Mesendoderm (in vitro differentiated cells): Measurements from ENCODE around the gene LAX1.

ENCODE experiments used
- DNase-seq: peaks from one replicate; pipeline ENCODE4 v3.0.0; 2013
- H2AK5ac ChIP-seq: 2 replicates; pipeline ENCODE4 v1.6.1; 2013; ENCODE audit warnings: low read length, inconsistent platforms
- H2BK120ac ChIP-seq: 2 replicates; pipeline ENCODE4 v1.6.1; 2013; ENCODE audit warnings: low read depth, mild to moderate bottlenecking, low read length, moderate library complexity, mixed read lengths
- H2BK15ac ChIP-seq: replicated peaks from 2 replicates; pipeline ENCODE4 v1.6.1; 2013; ENCODE audit warnings: low read depth, mild to moderate bottlenecking, moderate library complexity
- H2BK5ac ChIP-seq: 2 replicates; pipeline ENCODE4 v1.6.1; 2013; ENCODE audit warnings: low read length, inconsistent platforms
- H3K18ac ChIP-seq: 2 replicates; pipeline ENCODE4 v1.6.1; 2013; ENCODE audit warnings: mild to moderate bottlenecking, low read length, mixed read lengths
- H3K23ac ChIP-seq: one replicate; pipeline ENCODE4 v1.6.1; 2013; ENCODE audit warnings: low read length
- H3K27ac ChIP-seq: 2 replicates; pipeline ENCODE4 v1.5.1; 2013; ENCODE audit warnings: low read depth, mild to moderate bottlenecking, inconsistent platforms, low read length, moderate library complexity
- H3K27me3 ChIP-seq: 2 replicates; pipeline ENCODE4 v1.6.1; 2013; ENCODE audit warnings: low read length, control low read depth, mild to moderate bottlenecking, inconsistent platforms; ENCODE audit not compliant: insufficient read depth, poor library complexity
- H3K36me3 ChIP-seq: 2 replicates; pipeline ENCODE4 v1.6.1; 2013; ENCODE audit warnings: low read length, inconsistent platforms; ENCODE audit not compliant: control insufficient read depth, insufficient read depth
- H3K4ac ChIP-seq: one replicate; pipeline ENCODE4 v1.6.1; 2013; ENCODE audit warnings: low read depth, mild to moderate bottlenecking, low read length, moderate library complexity
- H3K4me1 ChIP-seq: 2 replicates; pipeline ENCODE4 v1.6.1; 2013; ENCODE audit warnings: low read depth, low read length, inconsistent platforms; ENCODE audit not compliant: control insufficient read depth
- H3K4me2 ChIP-seq: 2 replicates; pipeline ENCODE4 v1.6.1; 2013; ENCODE audit warnings: low read length
- H3K4me3 ChIP-seq: 2 replicates; pipeline ENCODE4 v1.5.1; 2013; ENCODE audit warnings: mild to moderate bottlenecking, low read length
- H3K56ac ChIP-seq: one replicate; pipeline ENCODE4 v1.6.1; 2013; ENCODE audit warnings: low read length
- H3K79me1 ChIP-seq: 2 replicates; pipeline ENCODE4 v1.6.1; 2013; ENCODE audit warnings: low read length, inconsistent platforms
- H3K79me2 ChIP-seq: 2 replicates; pipeline ENCODE4 v1.6.1; 2013; ENCODE audit warnings: mild to moderate bottlenecking, low read length; ENCODE audit not compliant: control insufficient read depth, insufficient read depth
- H3K9ac ChIP-seq: 2 replicates; pipeline ENCODE4 v1.6.1; 2013; ENCODE audit warnings: low read length, inconsistent platforms
- H4K5ac ChIP-seq: one replicate; pipeline ENCODE4 v1.6.1; 2013; ENCODE audit warnings: low read length
- H4K8ac ChIP-seq: one replicate; pipeline ENCODE4 v1.6.1; 2013; ENCODE audit warnings: low read depth, mild to moderate bottlenecking, control low read depth, low read length, moderate library complexity
- WGBS: extraction: QIAGEN DNeasy Blood & Tissue Kit; methylation state at CpG from one replicate; pipeline ENCODE4 v1.1.7; 2013; ENCODE audit warnings: low lambda C conversion rate, missing lambda C conversion rate; ENCODE audit not compliant: insufficient coverage; ENCODE audit errors: extremely low coverage; 5-methylcytosine and 5-hydroxymethylcytosine counted together

LAX1 gene

DNA sequence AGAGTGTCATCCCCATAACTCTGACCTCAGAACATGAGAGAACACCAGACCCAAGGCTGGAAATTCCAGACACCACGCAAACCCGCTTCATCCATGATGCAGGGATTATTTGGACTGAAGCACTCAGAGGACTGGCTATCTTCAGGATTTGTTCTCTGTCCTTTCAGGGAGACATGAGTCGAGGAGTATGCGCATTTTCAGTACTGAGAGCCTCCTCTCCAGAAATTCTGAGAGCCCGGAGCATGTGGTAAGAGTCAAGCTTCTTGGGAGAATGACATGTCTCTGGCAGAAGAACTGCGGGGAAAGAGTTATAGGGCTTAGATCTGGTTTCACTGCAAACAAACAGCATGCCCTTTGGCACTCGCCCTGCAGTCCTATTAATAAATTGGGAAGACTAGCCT, 6.9 kb downstream of the LAX1 start:
- Histone ChIP-seq H3K4me2 (no peak overlapping the region), H3K23ac (no peak overlapping the region), H3K18ac (no peak overlapping the region), H3K27ac (no peak overlapping the region), H3K56ac (no peak overlapping the region), H2AK5ac (no peak overlapping the region), H3K27me3 (no peaks in the 10 kb centered on the region), H3K36me3 (no peaks in the 10 kb centered on the region), H3K79me2 (no peaks in the 10 kb centered on the region), H2BK120ac (no peak overlapping the region), H4K5ac (no peak overlapping the region), H2BK5ac (no peak overlapping the region), H2BK15ac (no peak overlapping the region), H4K8ac (no peak overlapping the region), H3K4me1 (no peaks in the 10 kb centered on the region), H3K4ac (no peak overlapping the region), H3K4me3 (no peak overlapping the region), H3K9ac (no peak overlapping the region), H3K79me1 (no peaks in the 10 kb centered on the region)
- WGBS, result no CpG with 5 or more reads among the region's 7 CpGs
- DNase-seq, result peak; percentile 40

DNA sequence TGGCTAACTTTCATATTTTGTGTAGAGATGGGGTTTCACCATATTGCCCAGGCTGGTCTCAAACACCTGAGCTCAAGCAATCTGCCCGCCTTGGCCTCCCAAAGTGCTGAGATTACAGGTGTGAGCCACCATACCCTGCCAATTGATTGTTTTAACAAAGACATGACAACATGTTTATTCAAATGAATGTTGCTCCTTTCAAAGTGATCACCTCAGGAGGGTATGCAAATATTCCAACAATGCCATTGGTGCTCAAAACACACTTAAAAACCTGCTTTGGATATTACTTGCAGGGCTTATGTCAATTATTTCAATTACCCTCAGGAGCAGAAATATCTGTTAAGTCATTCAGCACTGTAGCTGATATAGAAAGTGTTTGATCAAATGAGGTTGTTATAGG, 7.9 kb downstream of the LAX1 start:
- H4K8ac ChIP-seq, result no peak overlapping the region
- H3K27me3 ChIP-seq, result no peaks in the 10 kb centered on the region
- no peaks in the 10 kb centered on the region for H3K4me1 ChIP-seq
- H3K18ac ChIP-seq, result no peak overlapping the region
- H3K79me1 ChIP-seq, result no peaks in the 10 kb centered on the region
- no peaks in the 10 kb centered on the region for H3K36me3 ChIP-seq
- H3K79me2 ChIP-seq, result no peaks in the 10 kb centered on the region
- H4K5ac ChIP-seq, result no peak overlapping the region
- H2BK120ac ChIP-seq, result no peak overlapping the region
- H3K4me2 ChIP-seq, result no peak overlapping the region
- H3K23ac ChIP-seq, result no peak overlapping the region
- no CpG with 5 or more reads among the region's 1 CpG for WGBS
- H3K56ac ChIP-seq, result no peak overlapping the region
- H3K4me3 ChIP-seq, result no peak overlapping the region
- H2BK5ac ChIP-seq, result no peak overlapping the region
- H2BK15ac ChIP-seq, result no peak overlapping the region
- H3K9ac ChIP-seq, result no peak overlapping the region
- H2AK5ac ChIP-seq, result no peak overlapping the region
- no peak overlapping the region for H3K27ac ChIP-seq
- no peak overlapping the region for H3K4ac ChIP-seq
- peak; percentile 57 for DNase-seq

DNA sequence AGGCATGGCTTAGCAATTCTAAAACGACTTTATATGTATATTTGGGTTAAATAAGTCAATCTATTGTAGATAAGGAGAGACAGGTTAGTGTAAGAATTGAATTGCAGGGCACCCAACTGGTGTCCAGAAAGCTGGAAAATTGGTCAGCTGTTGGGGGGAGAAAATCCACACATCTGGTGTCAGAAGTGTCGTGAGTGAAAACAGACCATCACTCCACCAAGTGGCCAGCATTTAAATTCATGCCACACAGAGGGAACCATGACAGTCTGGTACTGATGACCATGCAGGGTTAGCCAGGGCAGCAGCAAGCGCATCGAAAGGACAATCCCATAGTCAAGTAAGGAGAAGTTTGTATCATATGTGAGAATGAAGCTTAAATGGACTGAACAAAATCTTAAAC, 11.7 kb downstream of the LAX1 start:
- no CpG with 5 or more reads among the region's 4 CpGs for WGBS
- H3K27me3 ChIP-seq, result no peaks in the 10 kb centered on the region
- H3K23ac ChIP-seq, result no peak overlapping the region
- H4K8ac ChIP-seq, result no peak overlapping the region
- no peak overlapping the region for H3K56ac ChIP-seq
- H3K79me2 ChIP-seq, result no peaks in the 10 kb centered on the region
- no peak overlapping the region for H2BK120ac ChIP-seq
- DNase-seq, result no peak
- H3K27ac ChIP-seq, result no peak overlapping the region
- no peak overlapping the region for H2BK15ac ChIP-seq
- no peaks in the 10 kb centered on the region for H3K79me1 ChIP-seq
- no peaks in the 10 kb centered on the region for H3K36me3 ChIP-seq
- no peak overlapping the region for H4K5ac ChIP-seq
- H3K4ac ChIP-seq, result no peak overlapping the region
- no peak overlapping the region for H3K4me2 ChIP-seq
- no peaks in the 10 kb centered on the region for H3K4me1 ChIP-seq
- H2AK5ac ChIP-seq, result no peak overlapping the region
- H3K4me3 ChIP-seq, result no peak overlapping the region
- no peak overlapping the region for H3K9ac ChIP-seq
- H2BK5ac ChIP-seq, result no peak overlapping the region
- no peak overlapping the region for H3K18ac ChIP-seq

DNA sequence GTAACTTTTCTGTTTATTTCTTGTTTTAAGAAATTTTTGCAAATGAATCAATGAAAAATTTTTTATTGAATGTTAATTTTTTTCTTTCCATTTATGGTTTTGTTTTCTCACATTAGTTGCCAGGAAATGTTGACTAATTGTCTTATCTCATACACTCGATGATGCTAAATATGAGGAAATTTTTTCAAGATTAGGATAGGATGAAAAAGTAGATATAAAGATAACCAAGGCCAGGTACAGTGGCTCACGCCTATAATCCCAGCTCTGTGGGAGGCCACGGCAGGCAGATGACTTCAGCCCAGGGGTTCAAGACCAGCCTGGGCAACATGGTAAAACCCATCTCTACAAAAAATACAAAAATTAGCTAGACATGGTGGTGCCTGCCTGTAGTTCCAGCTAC, 12.6 kb downstream of the LAX1 start:
- H3K18ac ChIP-seq, result no peak overlapping the region
- no peak overlapping the region for H2BK5ac ChIP-seq
- H2BK120ac ChIP-seq, result no peak overlapping the region
- H3K27ac ChIP-seq, result no peak overlapping the region
- no peaks in the 10 kb centered on the region for H3K36me3 ChIP-seq
- no peak overlapping the region for H3K4ac ChIP-seq
- no peaks in the 10 kb centered on the region for H3K79me2 ChIP-seq
- WGBS, result no CpG with 5 or more reads among the region's 3 CpGs
- no peaks in the 10 kb centered on the region for H3K4me1 ChIP-seq
- no peak overlapping the region for H3K56ac ChIP-seq
- no peak overlapping the region for H3K9ac ChIP-seq
- H4K8ac ChIP-seq, result no peak overlapping the region
- no peak overlapping the region for H3K23ac ChIP-seq
- no peak overlapping the region for H3K4me3 ChIP-seq
- H3K27me3 ChIP-seq, result no peaks in the 10 kb centered on the region
- DNase-seq, result no peak
- H4K5ac ChIP-seq, result no peak overlapping the region
- no peak overlapping the region for H2BK15ac ChIP-seq
- H2AK5ac ChIP-seq, result no peak overlapping the region
- no peaks in the 10 kb centered on the region for H3K79me1 ChIP-seq
- no peak overlapping the region for H3K4me2 ChIP-seq

DNA sequence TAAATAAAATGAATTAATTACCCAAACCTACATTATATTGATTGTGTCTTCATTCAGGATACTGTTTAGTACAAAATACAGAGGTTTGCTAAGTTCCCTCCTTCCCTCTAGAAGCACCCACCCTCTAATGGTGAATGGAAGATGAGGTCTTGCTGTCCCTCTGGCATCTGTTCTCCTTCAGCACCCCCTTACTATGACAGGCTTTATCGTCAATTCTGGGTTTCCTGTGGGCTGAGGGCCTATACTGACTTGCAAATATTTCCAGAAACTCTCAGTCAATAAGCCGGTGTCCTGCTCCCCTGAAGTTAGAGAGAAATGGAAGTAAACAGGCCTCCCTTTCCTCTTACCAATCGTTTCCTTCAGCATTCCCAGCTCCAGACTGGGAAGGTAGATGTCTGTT, 13.2 kb downstream of the LAX1 start:
- DNase-seq, result no peak
- Histone ChIP-seq H3K27ac (no peak overlapping the region), H4K5ac (no peak overlapping the region), H3K4ac (no peak overlapping the region), H2AK5ac (no peak overlapping the region), H3K27me3 (no peaks in the 10 kb centered on the region), H3K9ac (no peak overlapping the region), H3K36me3 (no peaks in the 10 kb centered on the region), H3K56ac (no peak overlapping the region), H3K18ac (no peak overlapping the region), H3K4me2 (no peak overlapping the region), H3K23ac (no peak overlapping the region), H2BK15ac (no peak overlapping the region), H4K8ac (no peak overlapping the region), H2BK5ac (no peak overlapping the region), H3K79me1 (no peaks in the 10 kb centered on the region), H3K79me2 (no peaks in the 10 kb centered on the region), H3K4me1 (no peaks in the 10 kb centered on the region), H3K4me3 (no peak overlapping the region), H2BK120ac (no peak overlapping the region)
- no CpG with 5 or more reads among the region's 3 CpGs for WGBS

DNA sequence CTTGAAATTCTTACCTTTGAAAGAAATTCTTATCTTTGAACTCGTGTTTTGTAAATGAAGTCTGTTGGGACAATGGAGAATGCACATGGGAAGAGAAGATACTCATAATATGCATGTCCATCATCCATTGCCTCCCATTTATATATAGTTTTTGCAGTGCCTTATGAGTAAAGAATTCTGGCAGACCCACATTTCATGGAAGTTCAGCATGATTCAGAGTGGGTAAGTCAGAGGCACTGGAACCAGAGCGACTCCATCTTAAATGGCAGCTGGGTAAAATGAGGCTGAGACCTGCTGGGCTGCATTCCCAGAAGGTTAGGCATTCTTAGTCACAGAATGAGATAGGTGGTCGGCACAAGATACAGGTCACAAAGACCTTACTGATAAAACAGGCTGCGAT, 13.8 kb downstream of the LAX1 start:
- Histone ChIP-seq H3K23ac (no peak overlapping the region), H2BK15ac (no peak overlapping the region), H3K4me2 (no peak overlapping the region), H3K18ac (no peak overlapping the region), H3K9ac (no peak overlapping the region), H2AK5ac (no peak overlapping the region), H3K27ac (no peak overlapping the region), H2BK5ac (no peak overlapping the region), H3K4me3 (no peak overlapping the region), H3K79me1 (no peaks in the 10 kb centered on the region), H4K5ac (no peak overlapping the region), H4K8ac (no peak overlapping the region), H3K79me2 (no peaks in the 10 kb centered on the region), H3K56ac (no peak overlapping the region), H3K4me1 (no peaks in the 10 kb centered on the region), H3K4ac (no peak overlapping the region), H3K27me3 (no peaks in the 10 kb centered on the region), H2BK120ac (no peak overlapping the region), H3K36me3 (no peaks in the 10 kb centered on the region)
- no CpG with 5 or more reads among the region's 4 CpGs for WGBS
- no peak for DNase-seq
